Placental pericyte (primary cell): ENCODE data around the gene RACK1. TPM values are rescaled to one million over a fixed set of nuclear protein-coding genes. Genes with fewer than 3 reads are reported as not detected.

ENCODE experiments used
- small RNA-seq: library from RNA; depleted of rRNA; stranded (forward); fragments of <200 nt; gene quantifications from one replicate; pipeline ENCODE3, GENCODE V24; 2012; ENCODE audit warnings: low replicate concordance
- total RNA-seq: library from RNA; depleted of rRNA; stranded (reverse); fragments of >200 nt; gene quantifications from 2 replicates; pipeline ENCODE4 v1.2.3, GENCODE V29; 2012

The RACK1 gene
- total RNA-seq = 4,162 and 6,590 TPM in 2 replicates

DNA sequence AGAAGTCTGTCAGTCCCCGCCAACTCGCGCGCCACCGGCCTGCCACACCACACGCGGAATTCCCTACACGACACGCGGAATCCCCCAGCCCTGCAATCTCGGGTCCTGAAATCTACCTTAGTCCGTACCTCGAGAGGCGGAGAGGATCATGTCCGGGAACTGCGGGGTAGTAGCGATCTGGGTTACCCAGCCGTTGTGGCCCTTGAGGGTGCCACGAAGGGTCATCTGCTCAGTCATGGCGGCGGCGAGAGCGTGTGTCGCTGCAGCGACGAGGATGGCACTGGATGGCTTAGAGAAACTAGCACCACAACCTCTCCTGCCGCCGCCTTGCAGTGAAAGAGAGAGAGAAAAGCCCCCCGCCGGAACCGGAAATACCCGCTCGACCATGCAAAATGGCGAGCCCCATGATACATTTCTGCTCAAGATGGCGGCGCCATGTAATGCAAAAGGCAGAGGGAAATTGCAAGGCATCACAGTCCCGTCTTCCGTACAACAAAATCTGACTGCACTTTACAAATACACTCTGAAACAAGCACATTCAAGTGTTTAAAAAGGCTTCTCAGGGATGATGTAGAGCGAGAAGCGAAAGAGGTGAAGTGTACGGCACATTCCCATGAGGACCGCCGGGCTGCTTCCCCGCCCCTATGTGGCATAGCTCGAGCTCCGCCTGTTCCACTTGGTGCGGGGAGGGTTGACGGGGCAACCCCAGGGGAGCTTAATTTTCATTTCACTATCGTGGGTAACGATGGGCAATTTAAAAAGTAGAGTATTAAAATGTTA lies at the start of gene RACK1:
Gene RACK1, minus strand, starts transcription at position 343 of the 780 bp plus-strand sequence. Its CDS starts 106 bp downstream, at position 237.

DNA sequence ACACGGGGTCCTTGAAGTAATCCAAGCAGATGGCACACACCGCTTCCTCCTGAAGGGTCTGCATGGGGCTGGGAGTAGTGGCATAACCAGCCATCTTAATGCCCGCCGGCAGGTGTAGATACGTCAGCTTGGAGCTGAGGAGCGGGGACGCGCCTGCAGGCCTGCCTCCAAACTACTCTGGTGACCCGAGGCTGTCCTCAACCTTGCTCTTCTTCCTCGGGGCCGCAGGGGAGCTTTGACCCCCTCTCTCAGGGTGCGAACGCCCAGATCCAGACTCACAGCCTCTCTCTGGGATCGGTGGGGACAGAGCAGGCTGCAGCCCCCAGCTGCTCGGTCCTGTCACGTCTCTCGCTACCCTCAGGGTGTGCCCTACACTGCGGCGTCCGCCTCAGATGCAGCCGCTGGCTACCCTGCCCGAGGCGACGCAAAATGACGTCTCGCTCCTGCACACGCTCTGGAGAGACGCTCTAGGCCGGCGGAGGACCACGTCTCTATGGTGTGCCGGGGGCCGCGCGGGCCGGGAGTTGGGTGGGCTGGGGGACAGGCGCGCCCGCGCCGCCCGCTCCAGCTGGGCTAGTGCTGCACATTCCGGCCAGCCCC lies 17.1 kb upstream of the RACK1 start, which contains the start of gene TRIM52:
Gene TRIM52, minus strand, starts transcription at position 424 of the 600 bp plus-strand sequence. Its CDS starts 330 bp downstream, at position 94.

GRCh38 chr5:181223058-181223728 lies 20.5 kb downstream of the RACK1 start, which contains the start of gene TRIM41:
Gene TRIM41, plus strand, starts transcription at chr5:181223281. Its CDS starts 719 bp downstream, at chr5:181224000.

GRCh38 chr5:181204826-181205760 lies 38.6 kb downstream of the RACK1 start, which contains the start of gene TRIM7:
Gene TRIM7, minus strand, starts transcription at chr5:181205196. Its CDS starts 86 bp downstream, at chr5:181205110.

Small RNAs within 50 kb of the gene (small RNA-seq; reads per million reads assigned to genes)
- gene MIR4638 = not detected
- not detected for gene SNORD95
- gene SNORD96A = not detected

Other genes starting within 250 kb of the RACK1 start
- not detected in 2 replicates for gene BTNL9, start 203.6 kb downstream of the RACK1 start, total RNA-seq
- gene OR2V1, start 112.7 kb downstream of the RACK1 start, total RNA-seq = not detected in 2 replicates
- gene OR2V2, start 96.3 kb downstream of the RACK1 start, total RNA-seq = not detected in 2 replicates
- 1.1 and 3.4 TPM in 2 replicates for gene TRIM7, start 38.7 kb downstream of the RACK1 start, total RNA-seq
- 10.5 and 15.1 TPM in 2 replicates for gene TRIM41, start 20.6 kb downstream of the RACK1 start, total RNA-seq
- gene TRIM52, start 17.2 kb upstream of the RACK1 start, total RNA-seq = 4.2 and 6.2 TPM in 2 replicates
- 0.44 TPM in 1 of 2 replicates, not detected in the other for gene OR4F3, start 123.4 kb upstream of the RACK1 start, total RNA-seq